Measurements from ENCODE around the gene GPR137C.
"Not testable (repeated sequence)": the region's sequence is repeated elsewhere in the genome, so short reads cannot be mapped to it uniquely, and the experiment has no call there.

GPR137C gene

GRCh38 chr14:52568454-52568853 is 15.8 kb downstream of the GPR137C start:
- DNase-seq: not testable (repeated sequence)

- no peak for DNase-seq
Measured at GRCh38 chr14:52575858-52576257, 23.2 kb downstream of the GPR137C start.

DNA sequence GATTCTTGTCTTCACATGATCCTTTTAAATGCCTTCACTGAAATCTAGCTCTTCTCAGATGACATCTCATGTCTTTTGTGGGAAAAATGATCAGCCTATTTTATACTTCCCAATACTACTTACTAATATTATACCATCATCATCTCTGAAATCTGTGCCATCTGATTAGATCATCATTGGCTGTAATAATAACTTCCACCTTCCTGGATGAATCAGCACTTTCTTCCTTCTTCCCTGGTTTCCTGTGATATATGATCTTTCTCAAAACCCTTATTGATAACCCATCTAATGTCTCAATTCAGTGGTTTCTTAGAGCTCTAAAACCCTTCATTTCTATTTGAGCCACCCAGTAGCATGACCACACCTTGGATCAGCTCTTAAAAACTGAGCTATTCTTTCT is 30.9 kb downstream of the GPR137C start:
- DNase-seq: no peak

DNA sequence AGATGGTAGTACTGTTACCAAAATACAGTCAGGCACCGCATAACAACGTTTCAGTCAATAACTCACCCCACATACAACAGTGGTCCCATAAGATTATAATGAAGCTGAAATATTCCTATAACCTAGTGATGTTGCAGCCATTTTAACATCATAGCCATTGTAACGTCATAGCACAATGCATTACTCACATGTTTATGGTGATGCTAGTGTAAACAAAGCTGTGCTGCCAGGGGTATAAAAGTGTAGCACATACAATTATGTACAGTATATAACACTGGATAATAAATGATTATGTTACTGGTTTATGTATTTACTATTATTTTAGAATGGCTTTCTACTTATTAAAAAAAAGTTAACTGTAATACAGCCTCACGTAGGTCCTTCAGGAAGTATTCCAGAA is 37.0 kb downstream of the GPR137C start:
- DNase-seq: no peak

GRCh38 chr14:52590318-52590717 is 37.7 kb downstream of the GPR137C start:
- no peak for DNase-seq

- DNase-seq: no peak
Measured at GRCh38 chr14:52596320-52596719, 43.7 kb downstream of the GPR137C start.

DNA sequence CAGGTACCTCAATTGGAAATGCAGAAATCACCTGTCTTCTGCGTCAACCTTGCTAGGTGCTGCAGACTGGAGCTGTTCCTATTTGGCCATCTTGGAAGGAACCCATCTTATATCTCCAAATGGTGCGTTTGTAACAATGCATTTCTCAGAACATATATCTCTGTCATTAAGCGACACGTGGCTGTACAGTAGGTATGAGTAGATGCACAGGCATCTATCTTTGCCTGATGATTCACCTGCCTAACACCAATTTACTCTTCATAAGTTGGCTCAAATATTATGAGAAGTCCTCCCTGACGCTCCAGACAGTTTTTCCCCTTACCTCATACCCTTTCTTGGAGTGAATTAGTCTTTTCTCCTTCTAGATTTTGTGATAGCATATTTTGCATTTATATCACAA is 44.2 kb downstream of the GPR137C start:
- no peak for DNase-seq

DNA sequence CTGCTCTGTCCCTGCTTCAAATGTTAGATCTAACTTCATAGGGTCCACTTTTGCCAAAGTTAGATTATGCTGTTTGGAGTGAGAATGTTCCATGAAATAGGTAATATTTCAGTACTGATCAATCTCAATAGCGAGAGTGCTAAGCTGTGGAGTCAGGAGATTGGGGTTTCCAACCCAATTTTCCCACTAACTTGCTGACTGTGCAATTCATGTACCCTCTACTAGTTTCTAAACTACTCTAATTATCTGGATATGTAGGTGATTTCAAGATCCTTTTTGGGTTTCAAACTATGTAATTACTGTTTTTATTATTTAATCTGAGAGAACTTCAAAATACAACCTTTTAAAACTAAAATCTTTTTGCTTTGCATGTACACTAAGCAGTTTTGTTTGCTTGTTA is 45.9 kb downstream of the GPR137C start:
- DNase-seq: no peak

DNA sequence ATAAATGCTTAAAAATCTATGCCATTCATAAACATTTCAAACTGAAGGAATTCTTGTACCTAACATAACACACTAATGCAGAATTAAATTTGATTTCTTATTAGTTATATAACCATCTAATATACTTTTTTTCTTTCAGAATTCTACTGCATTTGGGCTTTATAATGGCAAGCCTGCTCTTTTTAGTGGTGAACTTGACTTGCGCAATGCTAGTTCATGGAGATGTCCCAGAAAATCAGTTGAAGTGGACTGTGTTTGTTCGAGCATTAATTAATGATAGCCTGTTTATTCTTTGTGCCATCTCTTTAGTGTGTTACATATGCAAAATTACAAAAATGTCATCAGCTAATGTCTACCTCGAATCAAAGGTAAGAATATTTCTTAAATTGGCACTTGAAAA is 47.3 kb downstream of the GPR137C start:
- DNase-seq: no peak

DNA sequence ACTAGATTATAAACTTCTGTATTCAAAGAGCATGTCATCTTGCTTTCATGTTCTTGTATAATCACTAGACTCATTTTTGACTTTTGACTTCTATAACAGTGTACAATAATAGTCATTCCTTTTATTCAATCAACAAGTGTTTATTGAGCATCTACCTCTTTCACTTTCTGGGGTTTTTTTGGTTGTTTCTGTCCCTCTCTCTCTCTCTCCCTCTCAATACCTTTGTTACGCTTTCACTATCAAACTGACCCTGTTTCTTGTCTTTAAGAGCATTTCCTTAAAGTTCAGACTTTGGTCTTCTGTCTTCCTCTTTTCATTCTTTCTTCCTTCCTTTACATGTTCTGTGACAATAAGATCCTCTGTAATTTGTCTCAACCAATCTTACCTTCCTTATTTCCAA is 49.5 kb downstream of the GPR137C start:
- peak; percentile 12 for DNase-seq

DNA sequence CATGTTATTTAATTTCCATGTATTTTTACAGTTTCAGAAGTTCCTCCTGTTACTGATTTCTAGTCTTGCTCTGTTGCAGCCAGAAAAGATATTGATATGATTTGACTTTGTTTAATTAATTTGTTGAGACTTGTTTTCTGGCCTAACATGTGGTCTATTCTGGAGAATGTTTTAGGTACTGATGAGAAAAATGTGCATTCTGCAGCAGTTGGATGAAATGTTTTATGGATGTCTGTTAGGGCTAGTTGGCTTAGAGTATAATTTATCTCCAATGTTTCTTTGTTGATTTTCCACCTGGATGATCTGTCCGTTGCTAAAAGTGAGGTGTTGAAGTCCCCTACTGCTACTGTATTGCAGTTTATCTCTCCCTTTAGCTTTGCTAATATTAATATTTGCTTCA is 54.4 kb downstream of the GPR137C start:
- no peak for DNase-seq

GRCh38 chr14:52609445-52610044 is 56.9 kb downstream of the GPR137C start:
- DNase-seq: no peak

DNA sequence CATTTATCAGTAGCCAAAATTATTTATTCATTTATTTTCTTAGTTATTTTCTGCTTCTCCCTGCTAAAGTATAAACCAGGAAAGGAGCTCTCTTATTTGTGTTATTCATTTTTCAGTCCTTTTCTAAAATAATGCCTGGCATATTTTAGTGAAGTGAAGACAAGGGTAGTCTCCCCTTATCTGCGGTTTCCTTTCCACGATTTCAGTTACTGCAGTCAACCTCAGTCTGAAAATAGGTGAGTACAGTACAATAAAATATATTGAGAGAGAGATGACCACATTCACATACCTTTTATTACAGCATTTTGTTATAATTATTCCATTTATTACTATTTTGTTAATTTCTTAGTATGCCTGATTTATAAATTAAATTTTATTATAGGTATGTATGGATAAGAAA is 57.6 kb downstream of the GPR137C start:
- DNase-seq: no peak

GRCh38 chr14:52618602-52619001 is 66.0 kb downstream of the GPR137C start:
- no peak for DNase-seq

GRCh38 chr14:52619687-52620086 is 67.1 kb downstream of the GPR137C start:
- DNase-seq: no peak

- no peak for DNase-seq
Measured at GRCh38 chr14:52640137-52640536, 87.5 kb downstream of the GPR137C start.

DNA sequence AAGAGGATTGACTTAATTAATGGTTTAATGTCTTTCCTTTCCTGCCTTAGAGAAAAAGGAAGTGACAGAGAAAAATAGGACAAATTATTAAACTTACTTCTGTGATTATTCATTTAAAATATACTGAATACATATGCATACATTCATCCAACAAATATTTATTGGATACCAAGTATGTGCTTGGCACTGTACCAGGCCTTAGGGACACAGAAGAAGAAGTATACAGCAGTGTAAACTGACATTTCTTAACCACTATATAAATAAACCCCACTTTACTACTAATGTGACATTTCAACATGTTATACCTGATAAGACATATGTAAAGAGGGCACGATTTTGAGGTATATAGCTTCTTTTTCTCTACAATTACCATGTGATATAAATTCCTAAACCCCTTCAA is 89.1 kb downstream of the GPR137C start:
- DNase-seq: no peak

DNA sequence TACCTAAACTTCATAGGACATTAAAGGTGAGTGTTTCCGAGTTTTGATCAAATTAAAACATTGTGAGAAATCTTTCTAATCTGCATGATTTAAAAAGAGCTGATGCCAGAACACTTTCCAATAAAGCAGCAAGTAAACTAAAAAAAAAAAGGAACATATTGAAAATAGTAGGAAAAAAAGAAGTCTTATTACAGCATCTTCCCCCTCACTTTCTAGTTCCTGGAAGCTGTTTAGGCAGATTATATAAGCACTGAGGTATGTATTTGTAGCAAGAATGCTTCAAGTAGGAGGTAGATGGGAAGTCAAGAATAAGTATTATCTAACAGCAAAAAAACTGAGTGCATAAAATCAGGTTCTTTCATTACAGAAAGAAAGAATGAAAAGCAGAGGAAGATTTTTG is 96.9 kb downstream of the GPR137C start:
- DNase-seq: no peak

DNA sequence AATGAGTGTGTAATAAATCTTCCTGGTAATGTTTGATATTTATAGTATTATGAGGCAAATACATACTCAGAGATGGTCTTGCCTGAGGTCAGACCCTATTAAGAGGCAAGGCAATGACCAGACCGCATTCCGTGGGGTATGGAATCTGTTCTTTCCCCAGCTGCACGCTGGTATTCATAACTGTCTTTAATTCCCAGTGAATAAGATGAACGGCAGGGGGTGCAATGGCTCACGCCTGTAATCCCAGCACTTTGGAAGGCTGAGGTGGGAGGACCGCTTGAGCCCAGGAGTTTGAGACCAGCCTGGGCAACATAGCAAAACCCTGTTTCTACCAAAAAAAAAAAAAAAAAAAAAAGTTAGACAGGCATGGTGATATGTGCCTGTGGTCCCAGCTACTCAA is 98.1 kb downstream of the GPR137C start:
- no peak for DNase-seq

GRCh38 chr14:52656905-52657304 is 104.3 kb downstream of the GPR137C start:
- DNase-seq: no peak

DNA sequence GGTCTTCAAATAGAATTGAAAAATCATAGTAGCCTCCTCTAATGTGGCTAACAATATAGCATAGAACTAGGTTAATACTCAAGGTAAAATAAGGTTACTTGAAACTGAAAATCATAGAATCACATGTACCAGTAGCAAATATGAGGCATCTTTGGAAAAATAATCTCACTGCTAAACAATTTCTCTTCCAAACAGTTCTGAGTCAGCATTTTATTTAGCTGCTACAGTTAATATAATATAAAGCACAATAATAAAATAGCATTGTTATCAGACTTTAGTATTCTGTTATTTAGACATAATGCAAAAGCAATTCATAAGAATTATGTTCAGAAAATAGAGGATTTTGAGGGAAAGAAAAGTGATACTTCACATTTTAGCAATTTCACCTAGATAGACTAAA is 107.7 kb downstream of the GPR137C start:
- DNase-seq: no peak

GRCh38 chr14:52660832-52661231 is 108.2 kb downstream of the GPR137C start:
- DNase-seq: no peak

- no peak for DNase-seq
Measured at GRCh38 chr14:52661314-52661713, 108.7 kb downstream of the GPR137C start.

DNA sequence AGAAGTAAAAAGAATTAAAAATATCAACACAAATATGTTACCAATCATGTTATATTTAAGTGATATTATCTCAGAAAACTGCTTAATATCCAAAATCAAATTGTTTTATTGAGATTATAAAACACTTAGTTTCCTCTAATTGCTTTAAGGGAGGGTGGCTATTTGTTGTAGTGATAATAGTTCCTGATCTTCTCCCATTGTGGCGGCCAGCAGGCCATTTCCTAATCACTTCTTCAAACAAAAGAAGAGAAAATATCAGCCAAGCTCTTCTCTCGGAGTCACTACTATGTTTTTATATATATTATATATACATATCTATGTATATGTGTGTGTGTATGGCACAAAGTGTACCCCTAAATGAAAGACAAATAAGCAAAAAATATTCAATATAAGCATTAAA is 111.2 kb downstream of the GPR137C start:
- DNase-seq: no peak

DNA sequence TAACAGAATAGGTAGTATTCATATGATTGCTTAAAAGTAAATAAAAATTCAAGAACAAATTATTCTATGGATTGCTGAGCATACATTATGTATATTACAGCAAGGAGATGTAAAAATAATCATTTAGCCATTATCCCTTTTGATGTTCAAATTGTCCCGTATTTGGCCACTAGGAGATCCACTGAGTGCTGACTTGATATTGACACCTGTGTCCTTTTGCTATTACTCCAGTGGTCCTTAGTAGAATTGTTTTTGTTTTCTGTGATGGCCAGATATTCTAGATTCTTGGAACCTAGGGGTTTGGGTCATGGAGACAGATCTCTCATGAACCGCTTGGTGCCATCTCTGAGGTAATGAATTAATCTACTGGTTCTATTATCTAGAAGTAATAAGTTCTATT is 126.0 kb downstream of the GPR137C start:
- no peak for DNase-seq

- DNase-seq: no peak
Measured at GRCh38 chr14:52683985-52684520, 131.4 kb downstream of the GPR137C start.

Measured in KG1 (cell line).